ENCODE data around the gene NUTM2G.
"Not testable (repeated sequence)": the region's sequence is repeated elsewhere in the genome, so short reads cannot be mapped to it uniquely, and the experiment has no call there.

The NUTM2G gene

GRCh38 chr9:96928543-96928942, at the start of gene NUTM2G:
NUTM2G (plus strand) TSS chr9:96928843; CDS start chr9:96929025, 182 bp downstream.
- not testable (repeated sequence) for FAIRE-seq

GRCh38 chr9:96883922-96884321, 44.7 kb upstream of the NUTM2G start:
- FAIRE-seq = no peak

- no peak for FAIRE-seq
These were observed 44.2 kb upstream of the NUTM2G start for GRCh38 chr9:96884443-96884842.

GRCh38 chr9:96885424-96885823, 43.2 kb upstream of the NUTM2G start:
- no peak for FAIRE-seq

- FAIRE-seq = no peak
These were observed 40.1 kb upstream of the NUTM2G start for GRCh38 chr9:96888591-96888990.

- no peak for FAIRE-seq
These were observed 36.5 kb upstream of the NUTM2G start for GRCh38 chr9:96892131-96892530.

GRCh38 chr9:96900010-96900409, 28.6 kb upstream of the NUTM2G start:
- FAIRE-seq = not testable (repeated sequence)

- not testable (repeated sequence) for FAIRE-seq
These were observed 23.5 kb upstream of the NUTM2G start for GRCh38 chr9:96904947-96905722.

- not testable (repeated sequence) for FAIRE-seq
These were observed 20.2 kb upstream of the NUTM2G start for GRCh38 chr9:96908479-96908878.

GRCh38 chr9:96915539-96915938, 13.1 kb upstream of the NUTM2G start:
- not testable (repeated sequence) for FAIRE-seq

GRCh38 chr9:96916531-96916930, 12.1 kb upstream of the NUTM2G start:
- FAIRE-seq = not testable (repeated sequence)

- not testable (repeated sequence) for FAIRE-seq
These were observed 10.1 kb upstream of the NUTM2G start for GRCh38 chr9:96918550-96918949.

GRCh38 chr9:96920803-96921202, 7.8 kb upstream of the NUTM2G start:
- FAIRE-seq = not testable (repeated sequence)

- not testable (repeated sequence) for FAIRE-seq
These were observed 3.1 kb upstream of the NUTM2G start for GRCh38 chr9:96925587-96925986.

- not testable (repeated sequence) for FAIRE-seq
These were observed 3.0 kb downstream of the NUTM2G start for GRCh38 chr9:96931665-96932064.

- FAIRE-seq = not testable (repeated sequence)
These were observed 5.5 kb downstream of the NUTM2G start for GRCh38 chr9:96934097-96934496.

GRCh38 chr9:96934706-96935105, 6.1 kb downstream of the NUTM2G start:
- not testable (repeated sequence) for FAIRE-seq

GRCh38 chr9:96935401-96935800, 6.8 kb downstream of the NUTM2G start:
- not testable (repeated sequence) for FAIRE-seq

GRCh38 chr9:96937442-96937841, 8.8 kb downstream of the NUTM2G start:
- FAIRE-seq = not testable (repeated sequence)

GRCh38 chr9:96938957-96939665, 10.5 kb downstream of the NUTM2G start:
- FAIRE-seq = not testable (repeated sequence)

- not testable (repeated sequence) for FAIRE-seq
These were observed 12.3 kb downstream of the NUTM2G start for GRCh38 chr9:96940982-96941381.

GRCh38 chr9:96941628-96942027, 13.0 kb downstream of the NUTM2G start:
- not testable (repeated sequence) for FAIRE-seq

- FAIRE-seq = not testable (repeated sequence)
These were observed 13.5 kb downstream of the NUTM2G start for GRCh38 chr9:96942181-96942580.

GRCh38 chr9:96949346-96949745, 20.7 kb downstream of the NUTM2G start:
- not testable (repeated sequence) for FAIRE-seq
